Keratinocyte (primary cell): ENCODE results near the gene SLC35E3. TPM values are rescaled to one million over a fixed set of nuclear protein-coding genes. Genes with fewer than 3 reads are reported as not detected.

Source experiments
- DNase-seq: peaks from one replicate; pipeline ENCODE4 v3.0.0-alpha.2; 2011; ENCODE audit warnings: low read depth, missing footprints, low spot score
- FAIRE-seq: peaks from 2 replicates; lab custom pipeline; 2011; peaks lifted over from hg19 to GRCh38; lab: Jason Lieb, UNC
- H2AFZ ChIP-seq: 2 replicates; pipeline ENCODE4 v1.6.0; 2012; ENCODE audit warnings: low read length, control low read depth, inconsistent platforms; ENCODE audit not compliant: control insufficient read depth
- H3K27ac ChIP-seq: 2 replicates; pipeline ENCODE4 v1.5.1; 2011; ENCODE audit warnings: low read length; ENCODE audit not compliant: control insufficient read depth, insufficient read depth
- H3K27me3 ChIP-seq: 3 replicates; pipeline ENCODE4 v1.6.0; 2011; ENCODE audit warnings: low read length; ENCODE audit not compliant: control insufficient read depth, insufficient read depth; ENCODE audit errors: extremely low read depth
- H3K36me3 ChIP-seq, 2 experiments: 2 replicates in 1 of 2; 3 replicates in 1 of 2; pipeline ENCODE4 v1.5.1; 2011; ENCODE audit warnings: low read length in 2 of 2, mild to moderate bottlenecking in 1 of 2; ENCODE audit not compliant: control insufficient read depth in 2 of 2, insufficient read depth in 2 of 2; ENCODE audit errors: extremely low read depth in 1 of 2
- H3K4me1 ChIP-seq: 3 replicates; pipeline ENCODE4 v1.5.1; 2011; ENCODE audit warnings: low read length; ENCODE audit not compliant: control insufficient read depth, insufficient read depth; ENCODE audit errors: extremely low read depth
- H3K4me2 ChIP-seq: 3 replicates; pipeline ENCODE4 v1.6.0; 2011; ENCODE audit warnings: low read depth, low read length; ENCODE audit not compliant: control insufficient read depth, insufficient read depth; ENCODE audit errors: extremely low read depth
- H3K4me3 ChIP-seq, 3 experiments: fragments of 200-600 bp in 1 of 3; sonication (generic) in 1 of 3; 2 replicates in 2 of 3; 3 replicates in 1 of 3; pipeline ENCODE4 v1.5.1; 2011 to 2016; ENCODE audit warnings: low read length in 3 of 3, mild to moderate bottlenecking in 3 of 3, control low read depth in 2 of 3, inconsistent platforms in 1 of 3, low read depth in 1 of 3, mixed read lengths in 1 of 3, mixed run types in 1 of 3, moderate library complexity in 1 of 3; ENCODE audit not compliant: control insufficient read depth in 2 of 3, insufficient read depth in 2 of 3; ENCODE audit errors: extremely low read depth in 1 of 3
- H3K79me2 ChIP-seq: 2 replicates; pipeline ENCODE4 v1.6.0; 2012; ENCODE audit warnings: low read length; ENCODE audit not compliant: control insufficient read depth, insufficient read depth
- H3K9ac ChIP-seq: 3 replicates; pipeline ENCODE4 v1.6.0; 2011; ENCODE audit warnings: low read length; ENCODE audit not compliant: control insufficient read depth, insufficient read depth; ENCODE audit errors: extremely low read depth
- H3K9me1 ChIP-seq: 3 replicates; pipeline ENCODE4 v1.6.0; 2011; ENCODE audit warnings: low read length; ENCODE audit not compliant: control insufficient read depth, insufficient read depth; ENCODE audit errors: extremely low read depth
- H3K9me3 ChIP-seq: 2 replicates; pipeline ENCODE4 v1.5.1; 2012; ENCODE audit warnings: low read depth, low read length; ENCODE audit not compliant: control insufficient read depth
- H4K20me1 ChIP-seq: 3 replicates; pipeline ENCODE4 v1.6.0; 2011; ENCODE audit warnings: low read length; ENCODE audit not compliant: control insufficient read depth, insufficient read depth; ENCODE audit errors: extremely low read depth
- EZH2 ChIP-seq: IDR thresholded peaks from one replicate; pipeline ENCODE4 v1.6.1; 2012; ENCODE audit warnings: inconsistent platforms, mild to moderate bottlenecking, low read length, moderate library complexity
- dilution Hi-C: fragments of 300-500 bp; cut with MboI; formaldehyde crosslinking; loops from one replicate; pipeline ENCODE4 v1.7.0; 2020; ENCODE audit warnings: low sequenced_read_pairs; ENCODE audit not compliant: extremely low pct_ligation_motif_present
- polyA plus RNA-seq, 5 experiments: library from polyadenylated mRNA; depleted of rRNA in 3 of 5; stranded (reverse) in 3 of 5; stranded (forward) in 1 of 5; unstranded in 1 of 5; fragments of >200 nt; gene quantifications; 1 replicate in 1 of 5; 2 replicates in 3 of 5; 3 replicates in 1 of 5; pipeline versions ENCODE4 v1.2.1 to v1.2.3, GENCODE V29; 2011 to 2012; ENCODE audit warnings: missing spikeins in 2 of 5, low read depth in 1 of 5, low replicate concordance in 1 of 5
- TF ChIP-seq, protein P1 (sequence below), 3 experiments: IDR thresholded peaks in 1 of 3; conservative IDR thresholded peaks in 1 of 3; optimal IDR thresholded peaks in 1 of 3; 2 replicates in 2 of 3; 3 replicates in 1 of 3; pipeline versions ENCODE3 to v1.5.1; 2011; ENCODE audit warnings: low read length in 3 of 3, mild to moderate bottlenecking in 3 of 3, moderate library complexity in 2 of 3, control low read depth in 1 of 3, inconsistent platforms in 1 of 3; ENCODE audit not compliant: insufficient read depth in 2 of 3; ENCODE audit errors: extremely low read depth in 1 of 3

SLC35E3 gene
- polyA plus RNA-seq, 1 donor (not counting 4 experiments of a cell fraction or from before 2014, with no cell fraction given), result 9.9 TPM

GRCh38 chr12:68727776-68728175 lies 18.2 kb upstream of the SLC35E3 start:
- no peak overlapping the region for H3K27ac ChIP-seq
- no peaks in the 10 kb centered on the region for H3K79me2 ChIP-seq
- TF ChIP-seq, protein P1, sequence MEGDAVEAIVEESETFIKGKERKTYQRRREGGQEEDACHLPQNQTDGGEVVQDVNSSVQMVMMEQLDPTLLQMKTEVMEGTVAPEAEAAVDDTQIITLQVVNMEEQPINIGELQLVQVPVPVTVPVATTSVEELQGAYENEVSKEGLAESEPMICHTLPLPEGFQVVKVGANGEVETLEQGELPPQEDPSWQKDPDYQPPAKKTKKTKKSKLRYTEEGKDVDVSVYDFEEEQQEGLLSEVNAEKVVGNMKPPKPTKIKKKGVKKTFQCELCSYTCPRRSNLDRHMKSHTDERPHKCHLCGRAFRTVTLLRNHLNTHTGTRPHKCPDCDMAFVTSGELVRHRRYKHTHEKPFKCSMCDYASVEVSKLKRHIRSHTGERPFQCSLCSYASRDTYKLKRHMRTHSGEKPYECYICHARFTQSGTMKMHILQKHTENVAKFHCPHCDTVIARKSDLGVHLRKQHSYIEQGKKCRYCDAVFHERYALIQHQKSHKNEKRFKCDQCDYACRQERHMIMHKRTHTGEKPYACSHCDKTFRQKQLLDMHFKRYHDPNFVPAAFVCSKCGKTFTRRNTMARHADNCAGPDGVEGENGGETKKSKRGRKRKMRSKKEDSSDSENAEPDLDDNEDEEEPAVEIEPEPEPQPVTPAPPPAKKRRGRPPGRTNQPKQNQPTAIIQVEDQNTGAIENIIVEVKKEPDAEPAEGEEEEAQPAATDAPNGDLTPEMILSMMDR (optimal IDR thresholded peaks at IDR 0.05 in 1 of 3, IDR thresholded peaks at IDR 0.05 in 1 of 3, conservative IDR thresholded peaks at IDR 0.05 in 1 of 3; ENCODE audit: extremely low read depth in 1 of 3, insufficient read depth in 2 of 3, low read length in 3 of 3), result no peak
- TF ChIP-seq EZH2, result no peak
- peaks cover 10% of the 10 kb centered on the region in 2 experiments for H3K36me3 ChIP-seq
- FAIRE-seq (no peak), DNase-seq (no peak)
- H2AFZ ChIP-seq, result no peak overlapping the region
- H3K9ac ChIP-seq, result no peak overlapping the region
- H3K9me3 ChIP-seq, result no peaks in the 10 kb centered on the region
- H4K20me1 ChIP-seq, result no peaks in the 10 kb centered on the region
- H3K27me3 ChIP-seq, result no peaks in the 10 kb centered on the region
- dilution Hi-C loops, result no loop called here
- no peak overlapping the region for H3K4me3 ChIP-seq
- H3K4me1 ChIP-seq, result no peaks in the 10 kb centered on the region
- H3K4me2 ChIP-seq, result no peak overlapping the region
- no peaks in the 10 kb centered on the region for H3K9me1 ChIP-seq

DNA sequence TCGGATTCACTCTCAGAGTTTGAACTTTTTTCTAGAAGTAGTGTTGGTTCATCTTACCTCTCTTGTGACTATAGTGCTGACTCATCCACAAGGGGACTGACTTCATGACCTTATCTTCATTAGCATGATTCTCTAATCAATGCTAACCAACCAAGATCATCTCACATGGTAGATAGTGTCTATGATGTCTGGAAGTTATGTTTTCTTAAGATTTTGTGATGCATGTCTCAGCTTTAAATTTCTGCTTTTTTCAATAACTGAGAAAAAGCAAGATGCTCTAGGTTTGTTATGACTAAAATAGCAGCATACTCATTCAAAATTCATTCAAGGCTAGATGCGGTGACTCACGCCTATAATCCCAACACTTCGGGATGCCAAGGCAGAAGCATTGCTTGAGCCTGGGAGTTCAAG lies 12.3 kb upstream of the SLC35E3 start:
- no peak overlapping the region for H3K9ac ChIP-seq
- peaks cover 21 to 27% of the 10 kb centered on the region in 2 experiments for H3K36me3 ChIP-seq
- H3K79me2 ChIP-seq, result no peaks in the 10 kb centered on the region
- TF ChIP-seq, protein P1 (optimal IDR thresholded peaks at IDR 0.05 in 1 of 3, IDR thresholded peaks at IDR 0.05 in 1 of 3, conservative IDR thresholded peaks at IDR 0.05 in 1 of 3; ENCODE audit: extremely low read depth in 1 of 3, insufficient read depth in 2 of 3, low read length in 3 of 3), result no peak
- no peak for TF ChIP-seq EZH2
- no peak overlapping the region for H2AFZ ChIP-seq
- H3K4me2 ChIP-seq, result no peak overlapping the region
- H4K20me1 ChIP-seq, result no peaks in the 10 kb centered on the region
- no peaks in the 10 kb centered on the region for H3K9me1 ChIP-seq
- dilution Hi-C loops, result no loop called here
- no peaks in the 10 kb centered on the region for H3K27me3 ChIP-seq
- H3K27ac ChIP-seq, result no peak overlapping the region
- no peaks in the 10 kb centered on the region for H3K4me1 ChIP-seq
- FAIRE-seq, result no peak
- H3K9me3 ChIP-seq, result no peaks in the 10 kb centered on the region
- no peak for DNase-seq
- no peak overlapping the region for H3K4me3 ChIP-seq
